Fibroblast of pulmonary artery (primary cell): ENCODE results near the gene LDAH.

Experiments used
- DNase-seq: peaks from one replicate; pipeline ENCODE4 v3.0.0-alpha.2; 2010; ENCODE audit warnings: low read depth
- H3K4me3 ChIP-seq: replicated peaks from 2 replicates; pipeline ENCODE4 v1.5.1; 2011; ENCODE audit warnings: low read depth, mild to moderate bottlenecking, control low read depth, low read length, moderate library complexity
- TF ChIP-seq, protein P1 (sequence below): IDR thresholded peaks from 2 replicates; pipeline ENCODE4 v1.5.1; 2011; ENCODE audit warnings: mild to moderate bottlenecking, control low read depth, low read length, inconsistent platforms; ENCODE audit errors: missing control alignments

LDAH gene

DNA sequence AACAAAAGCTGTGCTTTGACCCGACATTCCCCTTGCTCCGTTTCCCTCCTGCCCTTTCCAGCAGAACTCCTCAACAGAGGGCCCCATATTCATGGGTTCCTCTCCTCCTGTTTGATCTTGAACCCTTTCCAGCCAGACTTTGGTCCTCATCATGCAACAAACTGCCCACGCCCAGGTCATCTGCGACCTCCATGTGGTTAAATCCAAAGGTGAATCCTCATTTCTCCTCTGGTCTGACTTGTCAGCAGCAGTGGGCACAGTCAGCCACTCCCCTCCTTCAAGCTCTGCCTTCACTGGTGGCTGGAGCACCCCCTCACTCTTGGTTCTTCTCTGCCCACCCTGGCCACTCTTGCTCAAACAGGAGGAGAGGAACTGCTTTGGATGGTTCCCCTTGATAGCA, 174.7 kb downstream of the LDAH start:
- no peak overlapping the region for H3K4me3 ChIP-seq

DNA sequence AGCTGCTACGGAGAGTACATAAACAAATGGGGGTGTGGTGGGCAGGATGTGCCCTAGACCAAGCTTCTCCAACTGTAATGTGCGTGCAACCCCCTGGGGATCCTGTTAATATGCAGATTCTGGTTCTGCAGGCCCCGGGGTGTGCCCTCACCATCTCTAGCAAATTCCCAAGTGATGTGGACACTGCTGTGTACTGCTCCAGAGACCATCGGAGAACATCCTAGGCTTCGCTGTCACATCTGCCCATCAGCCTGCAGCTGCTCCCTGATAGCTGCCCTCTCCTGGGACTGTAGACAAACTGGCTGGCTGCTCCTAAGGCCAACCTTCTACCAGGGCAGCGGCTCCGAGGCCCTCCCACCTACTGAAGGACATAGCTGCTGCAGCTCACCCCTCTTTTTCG, 175.2 kb downstream of the LDAH start:
- TF ChIP-seq, protein P1, sequence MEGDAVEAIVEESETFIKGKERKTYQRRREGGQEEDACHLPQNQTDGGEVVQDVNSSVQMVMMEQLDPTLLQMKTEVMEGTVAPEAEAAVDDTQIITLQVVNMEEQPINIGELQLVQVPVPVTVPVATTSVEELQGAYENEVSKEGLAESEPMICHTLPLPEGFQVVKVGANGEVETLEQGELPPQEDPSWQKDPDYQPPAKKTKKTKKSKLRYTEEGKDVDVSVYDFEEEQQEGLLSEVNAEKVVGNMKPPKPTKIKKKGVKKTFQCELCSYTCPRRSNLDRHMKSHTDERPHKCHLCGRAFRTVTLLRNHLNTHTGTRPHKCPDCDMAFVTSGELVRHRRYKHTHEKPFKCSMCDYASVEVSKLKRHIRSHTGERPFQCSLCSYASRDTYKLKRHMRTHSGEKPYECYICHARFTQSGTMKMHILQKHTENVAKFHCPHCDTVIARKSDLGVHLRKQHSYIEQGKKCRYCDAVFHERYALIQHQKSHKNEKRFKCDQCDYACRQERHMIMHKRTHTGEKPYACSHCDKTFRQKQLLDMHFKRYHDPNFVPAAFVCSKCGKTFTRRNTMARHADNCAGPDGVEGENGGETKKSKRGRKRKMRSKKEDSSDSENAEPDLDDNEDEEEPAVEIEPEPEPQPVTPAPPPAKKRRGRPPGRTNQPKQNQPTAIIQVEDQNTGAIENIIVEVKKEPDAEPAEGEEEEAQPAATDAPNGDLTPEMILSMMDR = no peak
- DNase-seq = no peak
- no peak overlapping the region for H3K4me3 ChIP-seq

More for the DNA sequence above, 174.7 kb downstream of the LDAH start:
- TF ChIP-seq, protein P1 = no peak
- no peak for DNase-seq

GRCh38 chr2:20647211-20647610, 175.7 kb downstream of the LDAH start:
- no peak overlapping the region for H3K4me3 ChIP-seq
- TF ChIP-seq, protein P1 = no peak
- no peak for DNase-seq

- TF ChIP-seq, protein P1 = no peak
Measured at GRCh38 chr2:20646446-20646845, 176.5 kb downstream of the LDAH start.

DNA sequence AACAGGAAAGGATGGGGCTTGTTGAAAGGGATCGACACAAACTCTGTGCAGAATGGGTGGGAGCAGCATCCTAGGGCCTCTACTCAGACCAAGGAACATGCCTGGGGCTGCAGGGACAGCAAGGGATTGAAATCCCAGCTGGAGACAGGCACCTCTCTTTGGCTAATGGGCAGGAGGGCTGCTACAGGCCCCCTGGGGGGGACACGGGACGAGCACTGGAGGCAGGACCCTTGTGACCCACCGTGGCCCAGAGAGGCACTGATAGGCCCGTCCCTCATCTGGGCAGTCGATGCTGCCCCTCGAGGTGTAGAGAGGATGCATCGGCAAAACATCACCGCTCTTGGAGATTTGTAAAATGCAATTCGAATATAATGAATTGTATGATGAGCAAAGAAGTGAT, 177.1 kb downstream of the LDAH start:
- TF ChIP-seq, protein P1 = no peak
- no peak overlapping the region for H3K4me3 ChIP-seq

More at GRCh38 chr2:20646446-20646845, 176.5 kb downstream of the LDAH start:
- no peak overlapping the region for H3K4me3 ChIP-seq
- no peak for DNase-seq

DNA sequence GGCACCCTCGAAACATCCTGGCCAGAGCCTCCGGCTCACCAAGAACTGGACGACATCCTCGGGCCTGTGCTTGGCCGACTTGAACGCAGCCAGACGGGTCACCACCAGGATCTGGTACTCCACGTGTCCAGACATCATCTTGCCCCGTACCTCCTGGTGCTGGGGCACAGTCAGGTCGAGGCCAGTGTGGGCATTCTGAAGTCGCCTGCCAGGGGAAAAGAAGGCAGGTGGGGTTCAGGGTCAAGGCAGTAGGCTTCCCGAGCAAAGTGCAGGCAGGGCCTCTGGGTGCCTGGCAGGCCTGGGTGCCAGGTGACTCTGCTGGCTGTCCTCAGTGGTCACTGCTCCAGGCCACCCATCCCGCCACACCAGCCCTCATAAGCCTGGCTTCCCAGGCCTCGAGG, 177.6 kb downstream of the LDAH start:
- H3K4me3 ChIP-seq = no peak overlapping the region
- DNase-seq = no peak
- TF ChIP-seq, protein P1 = no peak

More for the DNA sequence above, 177.1 kb downstream of the LDAH start:
- no peak for DNase-seq

DNA sequence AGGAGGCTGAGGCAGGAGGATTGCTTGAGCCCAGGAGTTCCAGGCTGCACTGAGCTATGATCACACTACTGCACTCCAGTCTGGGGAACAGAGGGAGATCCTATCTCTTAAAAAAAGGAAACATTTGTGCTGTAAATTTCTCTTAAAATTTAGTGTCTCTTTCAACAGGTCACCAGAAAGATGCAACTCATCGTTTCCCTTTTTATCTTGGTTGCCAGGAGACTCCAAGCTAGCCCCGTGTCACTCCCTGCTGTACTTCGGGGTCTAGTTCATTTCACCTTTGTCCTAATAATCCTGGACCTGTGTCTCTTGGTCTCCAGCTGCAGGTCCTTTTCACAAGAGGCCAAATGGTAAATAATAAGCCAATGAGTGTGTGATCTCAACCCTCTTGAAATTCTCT, 179.1 kb downstream of the LDAH start:
- TF ChIP-seq, protein P1 = no peak
- DNase-seq = no peak
- no peak overlapping the region for H3K4me3 ChIP-seq
